Liver (tissue), 9 donors: ENCODE results near the gene LYPD5. TPM values are rescaled to one million over a fixed set of nuclear protein-coding genes. Genes with fewer than 3 reads are reported as not detected.

Experiments
- DNase-seq: peaks from one replicate; pipeline ENCODE4 v3.0.0-alpha.2; 2017; ENCODE audit warnings: low spot score
- H3K27ac ChIP-seq, 2 donors: one replicate each; pipeline ENCODE4 v1.7.0; 2013; ENCODE audit warnings: inconsistent platforms in 2 of 2, low read length in 2 of 2, control low read depth in 1 of 2, low read depth in 1 of 2, mild to moderate bottlenecking in 1 of 2
- H3K27me3 ChIP-seq, 4 donors: one replicate each; pipeline versions ENCODE4 v1.6.1 to v1.7.0; 2013; ENCODE audit warnings: low read length in 3 of 4, inconsistent platforms in 1 of 4, mild to moderate bottlenecking in 1 of 4, moderate library complexity in 1 of 4; ENCODE audit not compliant: control insufficient read depth in 4 of 4, insufficient read depth in 4 of 4
- H3K36me3 ChIP-seq, 4 donors: one replicate each; pipeline versions ENCODE4 v1.6.1 to v1.7.0; 2013; ENCODE audit warnings: low read length in 3 of 4, mild to moderate bottlenecking in 3 of 4, low read depth in 1 of 4, moderate library complexity in 1 of 4; ENCODE audit not compliant: control insufficient read depth in 4 of 4, insufficient read depth in 3 of 4
- H3K4me1 ChIP-seq, 4 donors: one replicate each; pipeline versions ENCODE4 v1.6.1 to v1.7.0; 2013; ENCODE audit warnings: low read length in 3 of 4, mild to moderate bottlenecking in 3 of 4, moderate library complexity in 1 of 4; ENCODE audit not compliant: control insufficient read depth in 4 of 4, insufficient read depth in 4 of 4
- H3K4me3 ChIP-seq, 3 donors: one replicate each; pipeline versions ENCODE4 v1.6.1 to v1.7.0; 2013; ENCODE audit warnings: low read length in 3 of 3, control low read depth in 1 of 3, low read depth in 1 of 3, mild to moderate bottlenecking in 1 of 3
- H3K9ac ChIP-seq, 2 donors: one replicate each; pipeline ENCODE4 v1.7.0; 2013; ENCODE audit warnings: low read length in 2 of 2, mild to moderate bottlenecking in 2 of 2, moderate library complexity in 2 of 2, control low read depth in 1 of 2, low read depth in 1 of 2
- H3K9me3 ChIP-seq, 4 donors: one replicate each; pipeline versions ENCODE4 v1.6.1 to v1.7.0; 2013; ENCODE audit warnings: low read length in 3 of 4; ENCODE audit not compliant: control insufficient read depth in 4 of 4
- EGR1 ChIP-seq, 2 donors: IDR thresholded peaks; 2 replicates each; pipeline ENCODE4 v1.6.1; 2016 to 2018; ENCODE audit warnings: antibody characterized with exemption in 2 of 2, low read depth in 2 of 2
- FOXA1 ChIP-seq: IDR thresholded peaks from 2 replicates; pipeline ENCODE4 v1.6.1; 2016; ENCODE audit warnings: antibody characterized with exemption
- FOXA2 ChIP-seq: IDR thresholded peaks from 2 replicates; pipeline ENCODE4 v1.6.1; 2016; ENCODE audit warnings: antibody characterized with exemption
- GABPA ChIP-seq, 2 donors: IDR thresholded peaks in 1 of 2; conservative IDR thresholded peaks in 1 of 2; 2 replicates each; pipeline ENCODE4 v1.6.1; 2016; ENCODE audit warnings: antibody characterized with exemption in 2 of 2, mild to moderate bottlenecking in 1 of 2, moderate library complexity in 1 of 2
- HNF4A ChIP-seq, 2 donors: conservative IDR thresholded peaks; 2 replicates each; pipeline ENCODE4 v1.6.1; 2016; ENCODE audit warnings: antibody characterized with exemption in 2 of 2, mild to moderate bottlenecking in 2 of 2
- HNF4G ChIP-seq: IDR thresholded peaks from 2 replicates; pipeline ENCODE4 v1.6.1; 2016; ENCODE audit warnings: antibody characterized with exemption
- JUND ChIP-seq, 2 donors: IDR thresholded peaks; 2 replicates each; pipeline ENCODE4 v1.6.1; 2016; ENCODE audit warnings: antibody characterized with exemption in 2 of 2
- NR2F2 ChIP-seq: IDR thresholded peaks from 2 replicates; pipeline ENCODE4 v1.6.1; 2016; ENCODE audit warnings: antibody characterized with exemption
- RAD21 ChIP-seq, 2 donors: IDR thresholded peaks; 2 replicates each; pipeline ENCODE4 v1.6.1; 2016; ENCODE audit warnings: antibody characterized with exemption in 2 of 2, mild to moderate bottlenecking in 2 of 2
- REST ChIP-seq: IDR thresholded peaks from 2 replicates; pipeline ENCODE4 v1.6.1; 2016; ENCODE audit warnings: antibody characterized with exemption, mild to moderate bottlenecking
- RXRA ChIP-seq, 2 donors: IDR thresholded peaks; 2 replicates each; pipeline ENCODE4 v1.6.1; 2017 to 2018; ENCODE audit warnings: antibody characterized with exemption in 2 of 2, mild to moderate bottlenecking in 1 of 2
- SP1 ChIP-seq: IDR thresholded peaks from 2 replicates; pipeline ENCODE4 v1.6.1; 2018; ENCODE audit warnings: antibody characterized with exemption, mild to moderate bottlenecking
- TAF1 ChIP-seq: conservative IDR thresholded peaks from 2 replicates; pipeline ENCODE4 v1.6.1; 2016; ENCODE audit warnings: antibody characterized with exemption, mild to moderate bottlenecking
- YY1 ChIP-seq: IDR thresholded peaks from 2 replicates; pipeline ENCODE4 v1.6.1; 2016; ENCODE audit warnings: antibody characterized with exemption, mild to moderate bottlenecking
- ZBTB33 ChIP-seq: IDR thresholded peaks from 2 replicates; pipeline ENCODE4 v1.6.1; 2016; ENCODE audit warnings: antibody characterized with exemption
- WGBS: extraction: QIAGEN DNeasy Blood & Tissue Kit; methylation state at CpG from one replicate; pipeline ENCODE4 v1.1.7; 2013; 5-methylcytosine and 5-hydroxymethylcytosine counted together
- polyA plus RNA-seq, 2 donors: library from polyadenylated mRNA; stranded (reverse) in 1 of 2; unstranded in 1 of 2; fragments of 200-250 nt in 1 of 2; fragments of >200 nt in 1 of 2; fragmentation: Nextera tagmentation in 1 of 2; extraction: Ambion mirVana in 1 of 2; gene quantifications; one replicate each; pipeline versions ENCODE4 v1.2.1 to v1.2.3, GENCODE V29; 2013 to 2015
- total RNA-seq, 2 donors: library from RNA; depleted of rRNA; stranded (reverse); fragments of >200 nt; gene quantifications; one replicate each; pipeline ENCODE4 v1.2.3, GENCODE V29; 2014
- TF ChIP-seq, protein P1 (sequence below): fragments of 150-350 bp; IDR thresholded peaks from 2 replicates; pipeline ENCODE4 v1.5.1; 2017; ENCODE audit warnings: improper control_type of control experiment, low read depth, low read length; ENCODE audit not compliant: missing input control
- TF ChIP-seq, protein P2 (sequence below): IDR thresholded peaks from 2 replicates; pipeline ENCODE4 v1.6.1; 2016; ENCODE audit warnings: antibody characterized with exemption
- TF ChIP-seq, protein P3 (sequence below): IDR thresholded peaks from 2 replicates; pipeline ENCODE4 v1.6.1; 2016; ENCODE audit warnings: antibody characterized with exemption
- donor health status: healthy.
- donor health status: healthy.
- donor health status: healthy.
- donor health status: healthy.
- donor health status: healthy.

Gene LYPD5
- total and polyA plus RNA-seq, 4 donors = 0.08 to 0.14 (median 0.13) TPM; not detected in 1

GRCh38 chr19:43820098-43820883 lies 18.0 kb upstream of the LYPD5 start:
- no peak overlapping the region for H3K9ac ChIP-seq
- peaks cover 5 to 23% (median 18%) of the 10 kb centered on the region in 4 donors for H3K9me3 ChIP-seq
- peaks cover 0 to 3% (median 0%) of the 10 kb centered on the region in 4 donors for H3K27me3 ChIP-seq
- 13% methylated on average over 48 of the region's 48 CpGs for WGBS
- H3K27ac ChIP-seq = no peak overlapping the region
- no peak for TF ChIP-seq NR2F2
- TF ChIP-seq SP1 = no peak
- no peak for TF ChIP-seq YY1
- no peak for TF ChIP-seq FOXA2
- no peak for TF ChIP-seq HNF4G
- TF ChIP-seq, protein P1, sequence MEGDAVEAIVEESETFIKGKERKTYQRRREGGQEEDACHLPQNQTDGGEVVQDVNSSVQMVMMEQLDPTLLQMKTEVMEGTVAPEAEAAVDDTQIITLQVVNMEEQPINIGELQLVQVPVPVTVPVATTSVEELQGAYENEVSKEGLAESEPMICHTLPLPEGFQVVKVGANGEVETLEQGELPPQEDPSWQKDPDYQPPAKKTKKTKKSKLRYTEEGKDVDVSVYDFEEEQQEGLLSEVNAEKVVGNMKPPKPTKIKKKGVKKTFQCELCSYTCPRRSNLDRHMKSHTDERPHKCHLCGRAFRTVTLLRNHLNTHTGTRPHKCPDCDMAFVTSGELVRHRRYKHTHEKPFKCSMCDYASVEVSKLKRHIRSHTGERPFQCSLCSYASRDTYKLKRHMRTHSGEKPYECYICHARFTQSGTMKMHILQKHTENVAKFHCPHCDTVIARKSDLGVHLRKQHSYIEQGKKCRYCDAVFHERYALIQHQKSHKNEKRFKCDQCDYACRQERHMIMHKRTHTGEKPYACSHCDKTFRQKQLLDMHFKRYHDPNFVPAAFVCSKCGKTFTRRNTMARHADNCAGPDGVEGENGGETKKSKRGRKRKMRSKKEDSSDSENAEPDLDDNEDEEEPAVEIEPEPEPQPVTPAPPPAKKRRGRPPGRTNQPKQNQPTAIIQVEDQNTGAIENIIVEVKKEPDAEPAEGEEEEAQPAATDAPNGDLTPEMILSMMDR = no peak
- no peak for TF ChIP-seq HNF4A (conservative IDR thresholded peaks at IDR 0.05)
- TF ChIP-seq TAF1 = no peak
- TF ChIP-seq REST = no peak
- TF ChIP-seq GABPA (IDR thresholded peaks at IDR 0.05 in 1 of 2, conservative IDR thresholded peaks at IDR 0.05 in 1 of 2) = no peak
- no peak for TF ChIP-seq FOXA1
- no peak for TF ChIP-seq ZBTB33
- TF ChIP-seq, protein P2, sequence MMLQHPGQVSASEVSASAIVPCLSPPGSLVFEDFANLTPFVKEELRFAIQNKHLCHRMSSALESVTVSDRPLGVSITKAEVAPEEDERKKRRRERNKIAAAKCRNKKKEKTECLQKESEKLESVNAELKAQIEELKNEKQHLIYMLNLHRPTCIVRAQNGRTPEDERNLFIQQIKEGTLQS = no peak
- TF ChIP-seq RXRA (IDR thresholded peaks at IDR 0.05) = no peak
- TF ChIP-seq EGR1 (IDR thresholded peaks at IDR 0.05; ENCODE audit: low read depth in 2 of 2) = no peak
- no peak for TF ChIP-seq JUND (IDR thresholded peaks at IDR 0.05)
- no peak for TF ChIP-seq RAD21 (IDR thresholded peaks at IDR 0.05)
- TF ChIP-seq, protein P3, sequence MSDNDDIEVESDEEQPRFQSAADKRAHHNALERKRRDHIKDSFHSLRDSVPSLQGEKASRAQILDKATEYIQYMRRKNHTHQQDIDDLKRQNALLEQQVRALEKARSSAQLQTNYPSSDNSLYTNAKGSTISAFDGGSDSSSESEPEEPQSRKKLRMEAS = no peak
- H3K36me3 ChIP-seq = no peaks in the 10 kb centered on the region
- DNase-seq = no peak
- peaks cover 0 to 3% (median 0%) of the 10 kb centered on the region in 4 donors for H3K4me1 ChIP-seq
- peak overlapping the region; percentile 13 to 59 (median 51) for H3K4me3 ChIP-seq
